LHCN-M2 (cell line): ENCODE results near the gene EDRF1. TPM values are rescaled to one million over a fixed set of nuclear protein-coding genes. Genes with fewer than 3 reads are reported as not detected.
"Not testable (repeated sequence)": the region's sequence is repeated elsewhere in the genome, so short reads cannot be mapped to it uniquely, and the experiment has no call there.

ENCODE experiments used
- DNase-seq: peaks from one replicate; pipeline ENCODE4 v3.0.0-alpha.2; 2012; ENCODE audit warnings: low read depth
- total RNA-seq: library from RNA; depleted of rRNA; stranded (reverse); fragments of >200 nt; gene quantifications from 2 replicates; pipeline ENCODE4 v1.2.3, GENCODE V29; 2014

Gene EDRF1
- total RNA-seq, 1 experiment from 2014 or later, result 22.2 TPM

GRCh38 chr10:125708971-125709503 is 10.5 kb upstream of the EDRF1 start:
- DNase-seq, result no peak

- DNase-seq, result no peak
These were observed 9.7 kb upstream of the EDRF1 start for GRCh38 chr10:125709553-125710474.

DNA sequence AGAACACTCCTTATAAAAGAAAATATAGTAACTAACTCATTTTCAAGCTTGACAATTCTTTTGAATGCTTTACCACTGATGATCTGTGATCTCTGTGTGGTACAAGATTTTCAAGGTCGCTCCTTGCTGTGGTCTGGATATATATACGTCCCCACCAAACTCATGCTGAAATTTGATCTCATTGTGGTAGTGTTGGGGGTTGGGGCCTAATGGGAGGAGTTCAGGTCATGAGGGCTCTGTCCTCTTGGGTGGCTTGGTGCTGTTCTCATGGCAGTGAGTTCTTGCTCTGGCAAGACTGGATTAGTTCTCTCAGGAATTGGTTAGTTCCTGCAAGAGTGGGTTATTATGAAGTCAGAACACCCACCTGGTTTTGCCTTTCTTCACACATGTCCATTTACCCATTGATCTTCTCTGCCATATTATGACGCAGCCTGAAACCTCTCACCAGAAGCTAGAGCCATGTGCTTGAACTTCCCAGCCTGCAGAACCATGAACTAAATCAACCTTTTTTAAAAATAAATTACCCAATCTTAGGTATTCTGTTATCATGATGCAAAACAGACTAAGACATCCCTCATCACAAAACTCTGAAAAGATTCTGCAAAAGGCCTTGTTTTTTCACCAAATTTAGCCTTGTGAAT is 8.3 kb upstream of the EDRF1 start:
- no peak for DNase-seq

GRCh38 chr10:125714728-125715127 is 4.8 kb upstream of the EDRF1 start:
- DNase-seq, result not testable (repeated sequence)

- DNase-seq, result no peak
These were observed 483 bp downstream of the EDRF1 start for GRCh38 chr10:125720002-125720382.

DNA sequence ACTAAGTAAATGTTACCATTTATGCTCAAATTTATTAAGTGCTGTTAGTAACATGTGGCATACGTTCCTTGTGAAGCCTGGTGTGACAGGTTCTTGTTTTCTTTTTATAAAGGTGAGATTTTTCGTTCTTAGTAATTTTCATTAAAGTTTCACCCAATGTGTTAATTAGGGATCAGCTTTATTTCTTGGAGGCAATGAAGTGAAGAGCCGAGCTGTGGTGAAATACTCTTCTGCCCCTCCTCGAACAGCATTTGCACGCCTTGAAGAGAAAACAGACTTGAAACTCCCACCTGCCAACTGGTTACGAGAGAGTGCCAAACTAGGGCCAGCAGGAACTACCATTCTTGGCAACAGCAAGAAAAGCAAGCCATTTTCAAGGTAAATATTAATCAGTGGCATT is 1.5 kb downstream of the EDRF1 start:
- no peak for DNase-seq

DNA sequence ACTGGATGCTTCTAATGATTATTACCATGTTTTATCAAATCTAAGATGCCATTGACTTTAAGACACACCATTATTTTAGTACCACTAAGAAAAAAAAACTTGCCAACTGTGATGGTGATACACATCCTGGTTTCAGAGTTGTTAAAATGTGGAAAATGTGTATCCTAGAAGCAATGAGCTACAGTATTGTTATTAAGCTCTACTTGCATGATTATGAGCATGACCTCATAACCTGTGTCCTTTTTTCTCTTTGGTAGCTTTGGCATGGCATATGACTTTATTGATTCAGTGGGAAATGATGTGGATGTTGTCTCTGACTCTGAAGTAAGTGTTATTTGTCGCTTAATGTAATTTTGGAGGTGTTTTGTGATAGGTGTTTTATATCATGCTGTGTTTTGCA is 3.3 kb downstream of the EDRF1 start:
- no peak for DNase-seq

GRCh38 chr10:125726914-125727313 is 7.4 kb downstream of the EDRF1 start:
- DNase-seq, result no peak

- DNase-seq, result no peak
These were observed 7.9 kb downstream of the EDRF1 start for GRCh38 chr10:125727436-125727835.

DNA sequence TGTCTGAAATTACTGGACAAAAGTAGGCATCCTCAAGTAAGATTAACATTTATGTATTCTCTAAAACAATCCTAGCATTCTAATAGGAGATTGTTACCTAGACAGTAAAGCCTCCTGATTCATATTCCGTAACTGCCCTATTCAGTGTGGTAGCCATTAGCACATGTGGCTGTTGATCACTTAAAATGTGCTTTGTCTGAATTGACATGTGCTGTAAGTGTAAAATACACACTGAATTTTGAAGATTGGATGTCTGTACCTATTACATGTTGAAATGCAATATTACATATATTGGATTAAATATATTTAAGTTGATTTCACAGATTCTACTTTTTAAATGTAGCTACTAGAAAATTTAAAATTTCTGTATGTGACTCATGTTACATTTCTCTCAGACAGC is 14.6 kb downstream of the EDRF1 start:
- DNase-seq, result no peak

DNA sequence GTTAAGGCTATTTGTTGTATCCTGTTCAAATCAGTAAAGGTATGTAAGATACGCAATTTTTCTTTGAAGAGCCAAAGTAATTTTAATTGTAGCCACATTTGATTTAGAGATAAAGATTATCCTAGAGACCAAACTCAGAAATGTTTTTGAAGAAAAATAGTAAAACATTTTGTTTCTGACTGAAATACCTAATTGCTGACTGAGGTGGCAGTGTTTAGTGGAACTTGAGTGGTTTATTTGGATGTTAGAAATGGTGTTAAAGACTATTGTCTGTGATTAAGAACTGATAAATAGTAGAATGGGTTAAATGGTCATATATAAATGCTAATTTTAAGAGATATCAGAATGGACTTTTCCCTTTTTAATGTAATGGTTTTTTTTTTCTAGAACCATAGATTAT is 15.3 kb downstream of the EDRF1 start:
- DNase-seq, result no peak

DNA sequence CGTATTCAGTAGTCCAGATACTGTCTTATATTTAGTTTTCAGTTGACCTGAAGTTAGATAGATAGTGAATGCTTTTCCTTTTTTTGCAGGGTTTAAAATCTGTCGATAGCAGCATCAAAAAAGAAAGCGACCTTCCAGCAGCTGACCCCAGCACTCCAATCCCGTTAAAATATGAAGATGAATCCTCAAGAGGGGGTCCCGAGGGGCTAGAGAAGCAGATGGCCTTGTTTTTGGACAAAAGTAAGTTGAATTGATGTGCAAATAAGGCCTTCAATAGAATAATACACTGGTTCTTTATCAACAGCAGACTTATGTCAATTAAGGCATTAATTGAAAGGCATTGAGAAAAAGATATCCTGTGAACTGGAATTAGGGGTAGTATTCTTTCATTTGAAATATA is 18.7 kb downstream of the EDRF1 start:
- no peak for DNase-seq

- DNase-seq, result no peak
These were observed 20.6 kb downstream of the EDRF1 start for GRCh38 chr10:125739994-125740679.

- DNase-seq, result no peak
These were observed 23.0 kb downstream of the EDRF1 start for GRCh38 chr10:125742465-125742864.

DNA sequence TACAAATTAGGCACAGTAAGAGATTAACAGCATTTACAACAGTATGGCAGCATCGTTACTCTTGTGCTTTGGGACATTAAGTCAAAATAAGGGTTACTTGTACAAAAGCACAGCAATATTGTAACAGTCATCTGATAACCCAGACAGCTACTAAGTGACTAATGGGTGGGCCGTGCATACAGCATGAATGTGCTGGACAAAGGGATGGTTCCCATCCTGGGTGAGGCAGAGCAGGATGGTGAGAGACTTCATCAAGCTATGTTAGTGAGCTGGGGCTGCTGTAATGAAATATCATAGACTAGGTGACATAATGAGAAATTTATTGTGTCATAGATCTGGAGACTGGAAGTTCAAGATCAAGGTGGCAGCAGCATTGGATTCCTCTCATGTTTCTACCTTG is 25.4 kb downstream of the EDRF1 start:
- no peak for DNase-seq

- DNase-seq, result no peak
These were observed 27.9 kb downstream of the EDRF1 start for GRCh38 chr10:125747417-125747816.

DNA sequence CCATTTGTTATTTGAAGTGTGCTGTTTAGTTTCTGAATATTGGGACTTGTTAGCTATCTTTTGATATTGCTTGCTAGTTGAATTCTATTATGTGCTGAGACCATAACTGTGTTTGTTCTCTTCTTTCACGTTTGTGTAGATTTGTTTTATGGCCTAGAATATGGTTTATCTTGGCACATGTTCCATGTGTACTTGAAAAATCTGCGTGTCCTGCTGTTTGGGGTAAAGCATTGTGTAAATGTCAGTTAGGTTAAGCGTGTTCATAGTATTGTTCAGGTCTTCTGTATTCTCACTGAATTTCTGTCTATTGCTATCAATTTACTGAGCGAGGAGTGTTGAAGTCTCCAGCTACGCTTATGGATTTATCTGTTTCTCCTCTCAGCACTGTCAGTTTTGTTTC is 36.7 kb downstream of the EDRF1 start:
- DNase-seq, result no peak

- no peak for DNase-seq
These were observed 37.5 kb downstream of the EDRF1 start for GRCh38 chr10:125756853-125757487.

- no peak for DNase-seq
These were observed 38.2 kb downstream of the EDRF1 start for GRCh38 chr10:125757742-125758141.

DNA sequence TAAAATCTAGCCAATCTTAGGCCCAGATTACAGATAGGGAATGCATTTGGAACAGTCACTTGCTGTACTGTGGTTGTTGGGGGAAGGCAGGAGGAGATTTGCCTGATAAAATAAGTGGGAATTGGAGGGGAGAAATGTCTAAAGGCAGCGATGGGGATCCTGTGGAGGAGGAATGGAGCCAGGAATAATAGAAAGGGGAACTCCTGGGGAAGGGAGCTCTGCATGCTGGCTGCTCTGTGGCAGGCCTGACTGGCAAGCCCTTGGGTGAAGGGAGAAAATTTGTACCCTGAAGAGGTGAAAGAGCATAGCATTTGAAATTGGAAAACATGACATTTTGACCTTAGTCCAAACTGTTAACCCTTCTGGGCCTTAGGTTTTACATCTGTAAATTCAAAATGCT is 42.5 kb downstream of the EDRF1 start:
- DNase-seq, result no peak
